ENCODE measurements around the gene CCND2. TPM values are rescaled to one million over a fixed set of nuclear protein-coding genes. Genes with fewer than 3 reads are reported as not detected.
"Not testable (repeated sequence)": the region's sequence is repeated elsewhere in the genome, so short reads cannot be mapped to it uniquely, and the experiment has no call there.

Gene CCND2
- total and polyA plus RNA-seq, 3 donors from 2014 or later: 7.9 to 21.3 (median 19.9) TPM

DNA sequence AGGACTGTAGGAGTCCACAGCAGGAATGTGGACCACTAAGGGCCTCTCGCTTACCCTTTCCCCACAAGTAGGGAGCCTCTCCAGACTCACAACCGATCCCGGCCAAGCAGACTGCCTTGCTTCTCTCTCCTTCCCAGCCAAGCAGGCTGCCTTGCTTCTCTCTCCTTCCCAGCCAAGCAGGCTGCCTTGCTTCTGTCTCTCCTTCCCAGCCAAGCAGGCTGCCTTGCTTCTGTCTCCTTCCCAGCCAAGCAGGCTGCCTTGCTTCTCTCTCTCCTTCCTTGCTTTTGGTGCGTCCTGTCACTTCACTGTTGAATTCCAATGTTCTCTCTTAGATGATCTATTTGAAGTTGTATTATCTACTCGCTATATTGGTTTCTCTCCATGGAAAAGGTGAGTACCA is 32.6 kb upstream of the CCND2 start:
- intact Hi-C loops (cut with DNase I; ENCODE audit: low total_unique reads): no loop called here
- Histone ChIP-seq H3K27ac (no peak overlapping the region), H3K9me3 (no peaks in the 10 kb centered on the region), H3K4me1 (no peaks in the 10 kb centered on the region), H3K27me3 (no peaks in the 10 kb centered on the region), H3K36me3 (ENCODE audit: low read depth, missing control alignments) (no peaks in the 10 kb centered on the region), H3K4me3 (no peak overlapping the region)
- WGBS, 2 donors: 85 to 87% methylated on average over 5 of the region's 5 CpGs
- TF ChIP-seq POLR2A (IDR thresholded peaks at IDR 0.05): no peak
- TF ChIP-seq, protein P1, sequence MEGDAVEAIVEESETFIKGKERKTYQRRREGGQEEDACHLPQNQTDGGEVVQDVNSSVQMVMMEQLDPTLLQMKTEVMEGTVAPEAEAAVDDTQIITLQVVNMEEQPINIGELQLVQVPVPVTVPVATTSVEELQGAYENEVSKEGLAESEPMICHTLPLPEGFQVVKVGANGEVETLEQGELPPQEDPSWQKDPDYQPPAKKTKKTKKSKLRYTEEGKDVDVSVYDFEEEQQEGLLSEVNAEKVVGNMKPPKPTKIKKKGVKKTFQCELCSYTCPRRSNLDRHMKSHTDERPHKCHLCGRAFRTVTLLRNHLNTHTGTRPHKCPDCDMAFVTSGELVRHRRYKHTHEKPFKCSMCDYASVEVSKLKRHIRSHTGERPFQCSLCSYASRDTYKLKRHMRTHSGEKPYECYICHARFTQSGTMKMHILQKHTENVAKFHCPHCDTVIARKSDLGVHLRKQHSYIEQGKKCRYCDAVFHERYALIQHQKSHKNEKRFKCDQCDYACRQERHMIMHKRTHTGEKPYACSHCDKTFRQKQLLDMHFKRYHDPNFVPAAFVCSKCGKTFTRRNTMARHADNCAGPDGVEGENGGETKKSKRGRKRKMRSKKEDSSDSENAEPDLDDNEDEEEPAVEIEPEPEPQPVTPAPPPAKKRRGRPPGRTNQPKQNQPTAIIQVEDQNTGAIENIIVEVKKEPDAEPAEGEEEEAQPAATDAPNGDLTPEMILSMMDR (IDR thresholded peaks at IDR 0.05): no peak
- DNase-seq: no peak

DNA sequence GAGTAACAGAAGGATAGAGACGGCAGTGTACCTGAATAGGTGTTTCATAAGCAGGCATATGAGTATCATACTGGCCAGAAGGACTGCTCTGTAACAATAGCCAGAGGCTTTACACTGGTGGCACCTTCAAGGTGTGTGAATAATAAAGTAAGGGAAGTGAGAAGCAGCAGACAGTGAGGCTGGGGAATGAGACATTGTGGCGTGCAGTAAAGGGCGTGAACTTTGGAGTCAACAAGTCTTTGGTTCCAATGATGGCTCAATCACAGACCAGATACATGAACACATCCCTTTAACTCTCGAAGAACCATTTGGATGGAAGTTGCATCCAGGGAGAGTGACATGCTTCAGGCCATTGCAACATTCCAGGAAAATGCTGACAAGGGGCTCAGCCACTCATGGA is 32.0 kb upstream of the CCND2 start:
- Histone ChIP-seq H3K4me1 (no peaks in the 10 kb centered on the region), H3K36me3 (ENCODE audit: low read depth, missing control alignments) (no peaks in the 10 kb centered on the region), H3K9me3 (no peaks in the 10 kb centered on the region), H3K27ac (no peak overlapping the region), H3K27me3 (no peaks in the 10 kb centered on the region), H3K4me3 (no peak overlapping the region)
- no peak for DNase-seq
- WGBS, 2 donors: 90 to 91% methylated on average over 4 of the region's 4 CpGs
- intact Hi-C loops (cut with DNase I; ENCODE audit: low total_unique reads): no loop called here
- TF ChIP-seq, protein P1 (IDR thresholded peaks at IDR 0.05): no peak
- TF ChIP-seq POLR2A (IDR thresholded peaks at IDR 0.05): no peak

DNA sequence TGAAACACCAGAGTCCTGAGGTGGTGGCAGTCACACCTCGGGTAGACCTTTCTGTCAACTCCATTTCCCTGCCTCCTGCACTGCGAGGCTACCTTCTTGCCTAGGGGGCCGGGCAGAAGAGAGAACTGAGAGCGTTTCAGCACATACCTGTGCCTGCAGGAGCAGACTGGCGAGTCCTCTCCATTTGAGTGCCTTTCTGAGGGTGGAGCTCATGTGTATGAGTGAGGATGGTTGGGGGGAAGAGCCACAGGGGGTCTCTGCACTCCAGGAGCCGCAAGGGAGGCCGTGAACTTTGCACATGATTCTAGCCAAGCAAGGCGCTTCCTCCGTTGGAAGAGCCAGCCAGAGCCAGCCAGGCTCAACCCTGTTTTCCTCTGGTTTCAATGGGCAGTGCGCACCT is 31.0 kb upstream of the CCND2 start:
- WGBS, 2 donors: 79% methylated on average over 8 to 10 of the region's 10 CpGs
- H3K27ac ChIP-seq: no peak overlapping the region
- no peak for DNase-seq
- H3K36me3 ChIP-seq (ENCODE audit: low read depth, missing control alignments): no peaks in the 10 kb centered on the region
- H3K4me1 ChIP-seq: no peaks in the 10 kb centered on the region
- no peaks in the 10 kb centered on the region for H3K9me3 ChIP-seq
- H3K4me3 ChIP-seq: no peak overlapping the region
- H3K27me3 ChIP-seq: no peaks in the 10 kb centered on the region
- intact Hi-C loops (cut with DNase I; ENCODE audit: low total_unique reads): no loop called here
- TF ChIP-seq, protein P1 (IDR thresholded peaks at IDR 0.05): no peak
- TF ChIP-seq POLR2A (IDR thresholded peaks at IDR 0.05): no peak

DNA sequence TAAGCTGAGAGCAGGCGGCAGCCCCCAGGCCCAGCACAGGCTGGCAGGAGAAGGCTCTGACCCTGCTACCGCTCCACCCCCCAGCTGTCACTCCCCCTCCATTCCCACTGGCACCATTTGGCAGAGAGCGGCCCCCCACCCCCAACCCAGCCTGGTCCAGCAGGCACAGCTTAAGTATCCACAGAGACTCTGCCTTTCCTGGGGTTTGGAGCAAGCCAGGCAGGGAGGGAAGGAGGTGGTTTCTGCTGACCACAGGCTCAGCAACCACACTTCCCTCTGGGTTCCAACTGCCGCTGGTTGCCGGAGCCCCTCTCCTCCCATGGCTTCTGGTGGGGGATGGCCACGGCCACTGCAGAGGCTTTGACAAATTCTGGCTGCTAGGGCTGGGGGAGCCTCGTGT is 30.5 kb upstream of the CCND2 start:
- 68 to 79% methylated on average over 7 of the region's 7 CpGs for WGBS, 2 donors
- Histone ChIP-seq H3K27me3 (no peaks in the 10 kb centered on the region), H3K4me1 (no peaks in the 10 kb centered on the region), H3K36me3 (ENCODE audit: low read depth, missing control alignments) (no peaks in the 10 kb centered on the region), H3K9me3 (no peaks in the 10 kb centered on the region), H3K4me3 (no peak overlapping the region), H3K27ac (no peak overlapping the region)
- intact Hi-C loops (cut with DNase I; ENCODE audit: low total_unique reads): no loop called here
- no peak for DNase-seq
- TF ChIP-seq, protein P1 (IDR thresholded peaks at IDR 0.05): no peak
- no peak for TF ChIP-seq POLR2A (IDR thresholded peaks at IDR 0.05)

DNA sequence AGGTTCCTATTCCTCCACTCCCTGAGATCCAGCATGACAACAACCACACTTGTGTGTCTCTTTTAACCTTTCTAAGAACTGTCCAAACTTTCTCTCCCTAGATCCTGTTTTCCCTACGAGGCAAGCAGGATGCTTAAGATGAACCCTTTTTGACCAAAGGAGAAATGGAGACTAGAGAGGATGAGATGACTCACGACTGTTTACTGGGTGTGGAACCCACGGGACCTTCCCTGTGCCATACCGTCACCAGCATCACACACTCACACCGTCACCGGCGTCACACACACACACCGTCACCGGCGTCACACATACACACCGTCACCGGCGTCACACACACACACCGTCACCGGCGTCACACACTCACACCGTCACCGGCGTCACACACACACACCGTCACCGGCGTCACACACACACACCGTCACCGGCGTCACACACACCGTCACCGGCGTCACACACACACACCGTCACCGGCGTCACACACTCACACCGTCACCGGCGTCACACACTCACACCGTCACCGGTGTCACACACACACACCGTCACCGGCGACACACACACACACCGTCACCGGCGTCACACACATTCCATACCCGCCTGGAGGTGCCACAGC is 30.0 kb upstream of the CCND2 start:
- H3K36me3 ChIP-seq (ENCODE audit: low read depth, missing control alignments); H3K9me3 ChIP-seq; DNase-seq; H3K27ac ChIP-seq; H3K4me3 ChIP-seq; H3K27me3 ChIP-seq; H3K4me1 ChIP-seq; intact Hi-C loops (cut with DNase I; ENCODE audit: low total_unique reads): not testable (repeated sequence)
- WGBS, 2 donors: 92% methylated on average over 36 to 43 of the region's 43 CpGs

All from testis (tissue), 3 donors.